Upper lobe of left lung (tissue), 6 donors: ENCODE measurements around the gene KAZN. TPM values are rescaled to one million over a fixed set of nuclear protein-coding genes. Genes with fewer than 3 reads are reported as not detected.

ENCODE experiments used
- ATAC-seq, 2 donors: fragments of 200-7000 bp; cut with Tn5 transposase; one replicate each; pipeline ENCODE4 v1.9.1; 2022; ENCODE audit warnings: mild to moderate bottlenecking in 2 of 2, moderate library complexity in 2 of 2; ENCODE audit not compliant: low FRiP score in 2 of 2
- DNase-seq, 2 donors: peaks; one replicate each; pipeline ENCODE4 v3.0.0-alpha.2; 2019 to 2020
- H3K27ac ChIP-seq, 4 donors: fragments of 200-600 bp; sonication (generic); one replicate each; pipeline ENCODE4 v1.5.1; 2016 to 2019
- H3K27me3 ChIP-seq, 4 donors: fragments of 200-600 bp; sonication (generic); one replicate each; pipeline ENCODE4 v1.5.1; 2017 to 2019
- H3K36me3 ChIP-seq, 4 donors: fragments of 200-600 bp; sonication (generic); one replicate each; pipeline ENCODE4 v1.5.1; 2016 to 2019
- H3K4me1 ChIP-seq, 4 donors: fragments of 200-600 bp; sonication (generic); one replicate each; pipeline ENCODE4 v1.5.1; 2018 to 2019
- H3K4me3 ChIP-seq, 4 donors: fragments of 200-600 bp; sonication (generic); one replicate each; pipeline ENCODE4 v1.5.1; 2017 to 2019; ENCODE audit warnings: mild to moderate bottlenecking in 2 of 4, moderate library complexity in 1 of 4
- H3K9me3 ChIP-seq, 4 donors: fragments of 200-600 bp; sonication (generic); one replicate each; pipeline ENCODE4 v1.5.1; 2018 to 2019
- CTCF ChIP-seq, 6 experiments: fragments of 450-650 bp in 4 of 6; fragments of 200-600 bp in 2 of 6; sonication (generic) in 2 of 6; IDR thresholded peaks; one replicate each; pipeline ENCODE4 v1.5.1; 2016 to 2019; ENCODE audit warnings: antibody characterized with exemption in 6 of 6
- EP300 ChIP-seq, 4 donors: sonication (generic); formaldehyde crosslinking; IDR thresholded peaks; one replicate each; pipeline ENCODE4 v1.5.1; 2017; ENCODE audit warnings: antibody characterized with exemption in 4 of 4, control low read depth in 2 of 4
- POLR2A ChIP-seq, 4 donors: fragments of 450-650 bp; IDR thresholded peaks; one replicate each; pipeline ENCODE4 v1.5.1; 2016 to 2017; ENCODE audit warnings: antibody characterized with exemption in 4 of 4, mild to moderate bottlenecking in 2 of 4
- POLR2AphosphoS5 ChIP-seq, 2 donors: sonication (generic); formaldehyde crosslinking; IDR thresholded peaks; one replicate each; pipeline ENCODE4 v1.5.1; 2017; ENCODE audit warnings: antibody characterized with exemption in 2 of 2
- WGBS, 2 donors: methylation state at CpG; one replicate each; pipeline ENCODE4 v1.1.5; 2017 to 2018; 5-methylcytosine and 5-hydroxymethylcytosine counted together
- total RNA-seq, 6 donors: library from RNA; depleted of rRNA in 4 of 6; stranded (reverse); fragments of >200 nt in 4 of 6; gene quantifications; one replicate each; pipeline versions ENCODE4 v1.1.0 to v1.2.1, GENCODE V29; 2016 to 2021
- donor health status: DM: no; HTN: no; CAD: no; lungs with moderate emphysema.
- donor health status: DM: no; HTN: yes; CAD: no; lungs with severe emphysema.

The KAZN gene
- total RNA-seq, 6 donors from 2014 or later = 11.5 to 30.0 (median 17.6) TPM

DNA sequence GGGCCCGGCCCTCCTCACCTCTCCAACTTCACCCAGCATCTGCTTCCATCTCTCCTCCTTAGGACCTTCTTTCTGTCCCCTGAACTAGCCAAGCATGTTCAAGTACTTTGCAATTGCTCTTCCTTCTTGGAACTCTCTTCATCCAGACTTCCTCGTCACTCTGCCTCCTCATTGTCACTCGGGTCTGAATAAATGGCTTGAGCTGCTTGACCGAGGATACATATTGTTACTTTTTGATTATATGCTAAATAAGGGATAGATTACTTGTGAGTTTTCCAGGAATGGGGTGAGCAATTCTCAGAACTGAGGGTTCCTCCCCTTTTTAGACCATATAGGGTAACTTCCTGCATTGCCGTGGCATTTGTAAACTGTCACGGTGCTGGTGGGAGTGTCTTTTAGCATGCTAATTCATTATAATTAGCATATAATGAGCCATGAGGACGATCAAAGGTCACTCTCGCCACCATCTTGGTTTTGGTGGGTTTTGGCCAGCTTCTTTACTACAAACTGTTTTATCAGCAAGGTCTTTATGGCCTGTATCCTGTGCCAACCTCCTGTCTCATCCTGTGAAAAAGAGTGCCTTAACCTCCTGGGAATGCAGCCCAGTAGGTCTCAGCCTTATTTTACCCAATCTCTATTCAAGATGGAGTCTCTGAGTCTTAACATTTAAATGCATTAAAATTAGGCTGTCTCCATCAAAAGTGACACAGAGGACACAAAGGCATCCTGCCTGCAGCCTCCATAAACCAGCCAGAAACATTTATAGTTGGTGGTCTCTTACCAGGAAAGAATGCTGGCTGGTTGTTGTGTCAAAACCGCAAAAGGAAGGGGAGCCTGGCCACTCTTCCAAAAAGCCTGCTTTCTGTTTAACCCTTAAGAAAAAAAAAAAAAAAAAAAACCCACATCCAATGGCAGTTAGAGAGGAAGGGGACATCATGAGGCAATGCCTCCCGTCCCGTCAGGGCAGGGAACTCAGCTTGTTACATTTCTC lies 179.3 kb downstream of the KAZN start:
- Histone ChIP-seq H3K27ac (no peak overlapping the region), H3K36me3 (no peaks in the 10 kb centered on the region), H3K27me3 (no peaks in the 10 kb centered on the region), H3K9me3 (no peaks in the 10 kb centered on the region), H3K4me3 (no peak overlapping the region), H3K4me1 (no peaks in the 10 kb centered on the region)
- 52 to 58% methylated on average over 11 of the region's 11 CpGs for WGBS, 2 donors
- TF ChIP-seq POLR2A (IDR thresholded peaks at IDR 0.05) = no peak
- no peak for TF ChIP-seq POLR2AphosphoS5 (IDR thresholded peaks at IDR 0.05)
- TF ChIP-seq EP300 (IDR thresholded peaks at IDR 0.05) = no peak
- TF ChIP-seq CTCF (IDR thresholded peaks at IDR 0.05) = no peak
- DNase-seq = no peak
- no peak for ATAC-seq

GRCh38 chr1:14778541-14778897 lies 180.0 kb downstream of the KAZN start:
- Histone ChIP-seq H3K4me3 (no peak overlapping the region), H3K9me3 (no peaks in the 10 kb centered on the region), H3K27me3 (no peaks in the 10 kb centered on the region), H3K27ac (no peak overlapping the region), H3K36me3 (no peaks in the 10 kb centered on the region), H3K4me1 (no peaks in the 10 kb centered on the region)
- ATAC-seq (no peak), DNase-seq (no peak)
- 56 to 85% methylated on average over 3 of the region's 3 CpGs for WGBS, 2 donors
- no peak for TF ChIP-seq EP300 (IDR thresholded peaks at IDR 0.05)
- no peak for TF ChIP-seq CTCF (IDR thresholded peaks at IDR 0.05)
- no peak for TF ChIP-seq POLR2A (IDR thresholded peaks at IDR 0.05)
- TF ChIP-seq POLR2AphosphoS5 (IDR thresholded peaks at IDR 0.05) = no peak

DNA sequence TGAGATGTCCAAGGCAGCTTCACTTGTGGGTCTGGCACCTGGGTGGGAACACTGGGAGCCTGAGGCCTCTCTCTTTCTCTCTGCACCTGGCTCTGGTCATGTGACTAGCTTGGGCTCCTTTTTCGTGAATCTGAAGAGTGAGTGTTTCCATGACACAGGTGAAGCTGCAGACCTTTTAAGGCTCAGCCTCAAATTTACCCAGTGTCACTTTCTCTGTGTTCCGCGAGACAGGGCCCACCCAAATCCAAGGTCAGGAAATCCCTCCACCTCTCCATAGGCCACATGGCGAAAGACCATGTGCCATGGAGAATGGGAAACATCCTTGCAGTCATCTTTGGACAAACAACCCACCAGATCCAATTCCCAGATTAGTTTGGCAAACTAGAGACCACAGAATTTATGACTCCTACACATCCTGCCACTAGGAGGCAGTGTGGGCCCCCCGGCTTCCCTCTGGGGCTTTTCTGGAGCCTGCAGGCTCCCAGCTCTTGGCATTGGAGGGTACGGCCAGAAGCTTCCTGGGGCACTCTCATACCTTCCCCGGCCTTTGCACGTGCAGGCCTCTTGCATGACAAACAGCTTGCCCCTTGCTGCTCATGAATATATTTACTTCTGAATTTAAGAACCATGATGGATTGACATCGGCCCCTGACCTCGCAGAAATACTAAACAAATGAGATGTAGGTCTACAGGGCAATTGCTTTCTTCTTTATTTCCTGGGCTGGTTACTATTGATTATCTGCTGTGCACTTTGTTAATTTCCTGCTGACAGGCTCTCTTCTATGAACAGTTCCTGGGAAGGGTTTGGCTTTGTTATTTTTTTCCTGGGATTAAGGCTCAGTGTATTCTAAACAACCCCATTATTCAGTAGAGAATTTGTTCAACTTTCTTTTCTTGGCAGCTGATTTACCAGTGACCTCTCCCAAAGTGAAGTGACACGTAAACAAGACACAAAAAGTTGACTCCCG lies 180.7 kb downstream of the KAZN start:
- TF ChIP-seq EP300 (IDR thresholded peaks at IDR 0.05) (no peak), POLR2A (IDR thresholded peaks at IDR 0.05) (peak in 1 of 4 donors; percentile 20), POLR2AphosphoS5 (IDR thresholded peaks at IDR 0.05) (no peak), CTCF (IDR thresholded peaks at IDR 0.05) (peak; percentile 32 to 63 (median 50))
- DNase-seq (peak in 1 of 2 donors; percentile 24), ATAC-seq (no peak)
- no peaks in the 10 kb centered on the region for H3K27me3 ChIP-seq
- no peak overlapping the region for H3K27ac ChIP-seq
- no peak overlapping the region for H3K4me3 ChIP-seq
- no peaks in the 10 kb centered on the region for H3K9me3 ChIP-seq
- 64 to 70% methylated on average over 12 of the region's 12 CpGs for WGBS, 2 donors
- H3K36me3 ChIP-seq = no peaks in the 10 kb centered on the region
- no peaks in the 10 kb centered on the region for H3K4me1 ChIP-seq

- TF ChIP-seq POLR2A (IDR thresholded peaks at IDR 0.05) (no peak), CTCF (IDR thresholded peaks at IDR 0.05) (no peak), POLR2AphosphoS5 (IDR thresholded peaks at IDR 0.05) (no peak), EP300 (IDR thresholded peaks at IDR 0.05) (no peak)
- WGBS, 2 donors = 78 to 92% methylated on average over 2 of the region's 2 CpGs
- no peak for DNase-seq
- Histone ChIP-seq H3K9me3 (no peaks in the 10 kb centered on the region), H3K36me3 (no peaks in the 10 kb centered on the region), H3K4me1 (no peaks in the 10 kb centered on the region), H3K4me3 (no peak overlapping the region), H3K27ac (no peak overlapping the region), H3K27me3 (no peaks in the 10 kb centered on the region)
- ATAC-seq = peak in 1 of 2 donors; percentile 25
These were observed 181.8 kb downstream of the KAZN start for GRCh38 chr1:14780271-14780670.
